Measurements from ENCODE around the gene FABP6.
"Not testable (repeated sequence)": the region's sequence is repeated elsewhere in the genome, so short reads cannot be mapped to it uniquely, and the experiment has no call there.

Gene FABP6

DNA sequence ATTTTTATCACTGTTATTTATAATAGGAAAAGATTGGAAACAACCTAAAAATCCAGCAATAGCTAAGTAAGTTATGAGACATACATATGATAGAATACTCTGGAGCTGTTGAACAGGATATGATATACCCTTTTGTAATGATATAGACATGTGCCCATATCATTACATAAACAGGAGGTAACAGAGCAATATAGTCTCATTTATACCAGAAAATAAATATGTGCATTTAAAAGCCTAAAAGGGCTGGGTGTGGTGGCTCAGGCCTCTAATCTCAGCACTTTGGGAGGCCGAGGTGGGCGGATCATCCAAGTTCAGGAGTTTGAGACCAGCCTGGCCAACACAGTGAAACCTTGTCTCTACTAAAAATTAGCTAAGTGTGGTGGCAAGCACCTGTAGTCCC is 2.3 kb upstream of the FABP6 start:
- DNase-seq, result no peak

DNA sequence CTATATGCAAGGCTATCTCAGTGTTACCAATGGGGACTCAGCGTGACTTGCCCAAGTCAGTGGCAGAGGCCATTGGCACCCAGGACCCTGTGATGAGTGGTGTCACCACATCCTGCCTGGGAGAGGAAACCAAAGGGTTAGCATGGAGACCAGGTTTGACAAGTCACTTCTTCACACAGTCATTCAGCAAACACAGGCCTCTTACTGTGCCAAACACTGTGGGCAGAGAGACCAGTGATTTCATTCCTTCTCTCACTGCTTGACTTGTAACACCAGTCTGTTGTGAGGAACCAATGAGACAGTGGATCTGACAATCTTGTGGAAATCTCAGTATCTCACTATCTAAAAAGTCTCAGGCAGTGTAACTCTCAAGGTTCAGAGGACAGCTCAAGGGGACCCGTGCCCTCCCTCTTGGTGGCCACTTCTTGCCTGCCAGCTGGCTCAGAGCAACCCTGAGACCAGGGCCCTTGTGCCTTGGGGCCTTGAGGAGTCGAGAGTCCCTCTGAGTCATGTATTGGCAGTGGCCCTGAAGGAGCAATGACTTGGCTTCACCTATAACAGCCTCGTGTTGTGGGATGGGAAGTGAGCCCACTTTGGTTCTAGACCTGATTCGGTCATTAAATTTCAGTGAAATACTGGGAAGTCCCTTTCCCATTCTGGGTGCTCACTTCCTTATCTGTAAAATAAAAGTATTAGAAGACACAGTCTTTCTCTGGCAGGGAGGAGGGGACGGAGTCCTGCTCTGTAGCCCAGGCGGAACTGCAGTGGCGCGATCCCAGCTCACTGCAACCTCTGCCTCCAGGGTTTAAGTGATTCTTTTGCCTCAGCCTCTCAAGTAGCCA is 1.6 kb downstream of the FABP6 start:
- no peak for DNase-seq

DNA sequence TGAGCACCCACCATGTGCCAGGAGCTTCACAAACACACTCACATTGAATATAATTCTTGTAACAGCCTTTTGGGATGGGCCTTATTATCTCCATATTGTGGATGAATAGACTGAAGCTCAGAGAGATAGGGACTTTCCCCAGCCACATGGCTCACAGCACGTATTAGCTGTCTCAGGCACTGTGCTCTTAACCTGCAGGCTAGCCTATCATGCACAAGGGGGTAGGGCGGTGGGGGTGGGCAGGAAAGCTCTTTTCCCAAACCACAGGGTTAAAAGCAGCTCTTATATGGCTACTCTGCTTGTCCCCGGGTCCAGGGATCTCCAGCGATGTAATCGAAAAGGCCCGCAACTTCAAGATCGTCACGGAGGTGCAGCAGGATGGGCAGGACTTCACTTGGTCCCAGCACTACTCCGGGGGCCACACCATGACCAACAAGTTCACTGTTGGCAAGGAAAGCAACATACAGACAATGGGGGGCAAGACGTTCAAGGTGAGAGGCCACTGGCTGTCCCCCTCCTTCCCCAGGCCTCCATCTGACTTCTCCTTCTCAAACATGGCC is 2.6 kb downstream of the FABP6 start:
- DNase-seq, result no peak

DNA sequence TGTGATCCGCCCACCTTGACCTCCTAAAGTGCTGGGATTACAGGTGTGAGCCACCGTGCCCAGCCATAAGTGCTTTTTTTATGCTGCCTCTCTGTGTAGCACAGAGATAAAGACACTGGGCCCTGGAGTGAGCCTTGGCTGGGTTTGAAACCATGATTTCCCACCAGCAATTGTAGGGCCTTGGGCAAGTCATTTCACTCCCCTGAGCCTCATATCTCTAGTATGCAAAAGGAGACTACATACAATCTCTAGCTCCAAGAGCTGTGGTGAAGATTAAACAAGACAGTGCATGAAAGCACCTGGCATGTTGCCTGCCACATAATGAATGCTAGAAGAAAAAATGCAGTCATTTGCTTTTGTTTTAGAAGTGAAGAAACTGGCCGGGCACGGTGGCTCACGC is 3.9 kb downstream of the FABP6 start:
- DNase-seq, result no peak

GRCh38 chr5:160235731-160236130 is 6.4 kb downstream of the FABP6 start:
- DNase-seq, result no peak

GRCh38 chr5:160237571-160238093 is 8.3 kb downstream of the FABP6 start:
- no peak for DNase-seq

DNA sequence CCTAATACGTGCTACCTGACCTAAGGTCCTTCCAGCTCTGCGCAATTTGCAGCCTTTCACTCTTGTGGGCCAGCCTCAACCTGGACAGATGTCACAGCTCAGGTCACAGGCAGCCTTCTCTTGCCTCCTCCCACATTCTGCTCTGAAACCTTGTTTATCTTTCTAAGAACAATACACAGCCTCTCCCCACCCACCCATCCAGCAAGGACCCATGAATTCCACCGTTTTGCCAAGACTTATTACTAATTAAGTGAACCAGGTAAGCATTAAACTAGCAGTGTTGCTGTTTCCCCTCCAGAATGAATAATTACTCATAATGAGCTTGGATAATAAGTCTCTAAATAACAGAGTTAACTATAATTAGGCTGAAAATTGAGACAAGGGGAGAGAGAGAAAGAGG is 11.0 kb downstream of the FABP6 start:
- no peak for DNase-seq

DNA sequence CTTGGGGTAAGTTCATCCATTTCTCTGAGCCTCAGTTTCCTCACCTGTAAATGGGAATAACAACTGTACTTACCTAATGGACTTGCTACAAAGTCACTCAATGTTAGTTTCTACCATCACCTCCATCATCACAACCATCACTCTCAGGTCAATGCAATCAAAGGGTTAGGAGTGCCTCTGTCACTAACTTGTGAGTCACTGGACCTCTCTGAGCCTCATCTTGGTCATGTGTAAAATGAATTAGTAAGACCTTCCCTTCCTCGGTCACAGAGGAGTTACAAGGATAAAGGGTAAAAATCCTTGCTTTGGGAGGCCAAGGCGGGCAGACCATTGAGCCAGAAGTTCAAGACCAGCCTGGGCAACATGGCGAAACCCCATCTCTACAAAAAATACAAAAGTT is 12.8 kb downstream of the FABP6 start:
- DNase-seq, result no peak

- DNase-seq, result no peak
Measured at GRCh38 chr5:160245506-160246086, 16.3 kb downstream of the FABP6 start.

DNA sequence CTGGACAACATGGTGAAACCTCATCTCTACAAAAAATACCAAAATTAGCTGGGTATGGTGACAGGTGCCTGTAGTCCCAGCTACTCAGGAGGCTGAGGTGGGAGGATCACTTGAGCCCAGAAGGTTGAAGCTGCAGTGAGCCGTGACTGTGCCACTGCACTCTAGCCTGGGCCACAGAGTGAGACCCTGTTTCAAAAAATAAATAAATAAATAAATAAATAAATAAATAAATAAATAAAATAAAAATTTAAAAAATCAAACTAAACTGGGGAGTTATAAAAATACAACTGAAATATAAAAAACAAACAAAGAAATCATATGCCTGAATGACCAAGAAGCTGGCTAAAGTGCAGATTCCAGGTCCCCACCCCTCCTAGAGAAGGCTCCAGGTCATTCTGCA is 20.3 kb downstream of the FABP6 start:
- DNase-seq, result not testable (repeated sequence)

DNA sequence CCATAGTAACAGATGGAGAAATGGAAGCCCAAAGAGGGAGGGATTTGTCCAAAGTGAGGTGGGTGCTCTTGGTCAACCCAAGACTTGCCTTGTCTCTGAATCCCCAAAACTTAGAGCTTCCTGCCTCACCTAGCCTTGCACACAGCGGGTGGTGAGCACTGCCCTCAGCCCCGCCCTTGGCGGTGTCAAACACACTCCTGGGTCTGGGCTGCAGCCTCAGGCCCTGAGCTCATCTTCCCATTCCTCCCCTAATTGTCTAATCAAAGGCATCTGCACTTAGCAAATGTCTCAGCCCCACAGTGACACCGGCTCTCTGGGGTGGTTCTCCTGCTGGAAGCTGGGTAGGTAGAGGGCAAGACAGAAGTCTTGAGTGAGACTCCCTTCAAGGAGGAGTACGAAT is 20.9 kb downstream of the FABP6 start:
- no peak for DNase-seq

GRCh38 chr5:160250826-160251225 is 21.5 kb downstream of the FABP6 start:
- no peak for DNase-seq

DNA sequence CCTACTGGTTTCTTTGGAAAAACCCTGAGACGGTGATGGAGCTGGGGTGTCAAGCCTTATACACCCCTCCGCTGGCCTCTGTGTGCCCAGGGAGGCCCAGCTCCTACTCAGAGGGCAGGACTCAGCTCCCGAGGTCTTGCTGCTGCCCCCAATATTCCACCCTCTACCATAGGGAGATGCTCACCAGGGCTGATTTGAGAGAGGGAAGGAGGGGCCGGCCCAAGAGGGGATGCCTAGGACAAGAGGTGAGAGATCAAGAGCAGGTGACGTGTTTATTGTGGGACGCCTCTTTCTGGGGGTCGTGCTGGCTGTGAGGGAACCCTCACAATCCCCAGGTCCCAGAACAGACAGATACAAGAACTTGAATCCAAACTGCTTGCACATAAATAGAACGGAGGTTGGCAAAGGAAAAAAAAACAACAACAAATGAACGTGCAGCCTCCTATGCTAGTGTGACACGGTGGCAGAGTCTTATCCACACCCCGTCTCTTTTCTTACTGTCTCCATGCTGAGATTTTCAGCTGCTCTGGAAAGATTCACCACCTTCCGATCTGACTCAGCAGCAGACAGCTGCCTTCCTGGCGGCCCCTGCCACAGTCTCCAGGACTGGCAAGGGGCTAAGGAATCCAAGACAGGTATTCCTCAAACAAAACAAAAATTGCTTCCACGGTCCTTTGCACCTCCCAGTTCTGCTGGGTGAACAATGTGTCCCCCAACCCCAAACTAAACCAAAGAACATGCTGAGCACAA is 22.3 kb downstream of the FABP6 start:
- DNase-seq, result no peak

DNA sequence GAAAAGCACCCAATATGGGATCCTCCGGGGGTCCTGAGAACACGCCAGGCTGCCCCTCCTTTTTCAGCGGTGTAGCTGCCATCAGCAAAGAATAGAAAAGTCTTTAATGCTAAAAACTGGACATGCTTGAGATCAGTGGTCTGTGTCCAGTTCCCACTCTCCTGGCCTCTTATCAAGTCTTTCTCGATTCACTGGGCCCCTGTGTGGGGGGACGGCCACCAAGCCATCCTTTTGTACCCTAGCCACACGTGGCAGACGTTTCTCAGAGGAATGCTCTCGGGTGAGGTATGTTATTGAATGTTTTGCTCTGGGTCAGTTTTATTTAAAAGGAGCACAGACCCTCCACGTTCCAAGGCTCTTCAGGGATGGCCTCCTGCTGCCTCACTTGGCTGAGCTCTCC is 23.6 kb downstream of the FABP6 start:
- no peak for DNase-seq

DNA sequence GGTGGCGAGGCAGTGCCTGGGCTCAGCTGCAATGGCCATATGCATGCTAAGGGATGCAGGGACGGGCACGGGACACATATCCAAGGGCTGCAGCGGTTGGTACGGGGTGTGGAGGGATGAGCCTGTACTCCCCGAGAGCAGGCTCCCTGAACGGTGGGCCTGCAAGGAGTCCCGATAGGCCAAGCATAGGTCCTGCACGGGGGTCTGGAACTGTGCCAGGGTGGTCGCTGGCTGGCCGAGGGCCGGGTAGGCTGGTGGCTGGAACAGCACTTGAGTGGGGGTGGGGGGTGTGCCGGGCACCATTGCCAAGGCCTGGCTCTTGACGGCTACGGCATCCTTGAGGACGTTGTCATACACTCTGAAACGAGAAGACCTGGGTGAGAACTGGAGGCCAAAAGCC is 24.1 kb downstream of the FABP6 start:
- no peak for DNase-seq

GRCh38 chr5:160254706-160255105 is 25.4 kb downstream of the FABP6 start:
- no peak for DNase-seq

DNA sequence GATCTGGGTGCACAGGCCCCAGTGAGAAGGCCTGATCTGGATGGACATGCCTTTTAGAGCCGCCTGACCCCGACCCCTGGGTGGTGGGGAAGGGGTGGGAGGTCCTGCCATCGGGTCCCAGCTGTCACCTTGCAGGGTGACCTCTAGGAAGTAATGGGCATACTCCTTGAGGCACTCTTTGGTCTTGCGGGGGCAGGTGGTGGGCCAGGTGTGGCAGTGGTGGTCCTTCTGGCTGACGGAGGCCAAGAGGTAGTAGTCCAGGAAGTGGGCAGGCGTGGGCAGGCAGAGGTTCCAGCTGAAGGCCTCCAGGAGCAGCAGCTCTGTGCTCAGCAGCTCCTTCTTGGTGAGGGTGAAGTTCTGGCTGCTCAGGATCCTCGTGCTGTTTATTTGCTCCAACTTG is 30.0 kb downstream of the FABP6 start:
- DNase-seq, result no peak

DNA sequence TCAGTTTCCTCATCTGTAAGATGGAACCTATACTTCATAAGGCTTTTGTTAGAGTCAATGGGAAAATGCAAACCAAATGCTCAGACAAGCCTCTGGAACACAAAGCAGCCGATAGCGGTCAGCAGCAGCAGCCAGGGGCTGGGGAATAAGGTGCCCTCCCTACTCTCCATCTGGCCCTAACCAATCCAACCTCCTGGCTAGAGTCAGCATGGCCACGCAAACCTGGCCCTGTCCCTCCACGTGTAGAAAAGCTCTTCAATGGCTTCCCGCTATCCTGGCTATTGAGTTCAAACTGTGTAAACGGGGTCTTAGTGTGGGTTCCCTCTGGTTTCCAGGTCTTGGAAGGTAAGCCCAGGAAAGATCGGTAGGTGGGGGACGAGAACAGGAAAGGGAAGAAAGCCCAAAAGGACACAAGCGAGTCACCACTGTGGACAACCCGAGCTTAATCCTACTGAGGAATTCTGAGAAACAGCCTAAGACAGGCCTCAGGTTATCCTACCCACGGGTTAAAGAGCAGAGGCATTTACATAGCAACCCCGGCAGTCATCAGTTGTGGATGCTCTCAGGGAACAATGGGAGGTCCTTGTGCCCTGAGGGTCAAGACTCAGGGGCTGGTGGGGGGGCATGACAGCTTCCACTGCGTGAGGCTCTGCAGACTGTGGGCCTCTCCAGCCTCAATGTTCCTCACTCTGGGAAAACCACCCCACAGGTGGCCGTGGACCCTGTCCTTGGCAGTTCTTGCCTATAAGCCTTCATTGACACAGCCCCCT is 30.9 kb downstream of the FABP6 start:
- DNase-seq, result no peak

GRCh38 chr5:160260881-160261815 is 31.8 kb downstream of the FABP6 start:
- no peak for DNase-seq

DNA sequence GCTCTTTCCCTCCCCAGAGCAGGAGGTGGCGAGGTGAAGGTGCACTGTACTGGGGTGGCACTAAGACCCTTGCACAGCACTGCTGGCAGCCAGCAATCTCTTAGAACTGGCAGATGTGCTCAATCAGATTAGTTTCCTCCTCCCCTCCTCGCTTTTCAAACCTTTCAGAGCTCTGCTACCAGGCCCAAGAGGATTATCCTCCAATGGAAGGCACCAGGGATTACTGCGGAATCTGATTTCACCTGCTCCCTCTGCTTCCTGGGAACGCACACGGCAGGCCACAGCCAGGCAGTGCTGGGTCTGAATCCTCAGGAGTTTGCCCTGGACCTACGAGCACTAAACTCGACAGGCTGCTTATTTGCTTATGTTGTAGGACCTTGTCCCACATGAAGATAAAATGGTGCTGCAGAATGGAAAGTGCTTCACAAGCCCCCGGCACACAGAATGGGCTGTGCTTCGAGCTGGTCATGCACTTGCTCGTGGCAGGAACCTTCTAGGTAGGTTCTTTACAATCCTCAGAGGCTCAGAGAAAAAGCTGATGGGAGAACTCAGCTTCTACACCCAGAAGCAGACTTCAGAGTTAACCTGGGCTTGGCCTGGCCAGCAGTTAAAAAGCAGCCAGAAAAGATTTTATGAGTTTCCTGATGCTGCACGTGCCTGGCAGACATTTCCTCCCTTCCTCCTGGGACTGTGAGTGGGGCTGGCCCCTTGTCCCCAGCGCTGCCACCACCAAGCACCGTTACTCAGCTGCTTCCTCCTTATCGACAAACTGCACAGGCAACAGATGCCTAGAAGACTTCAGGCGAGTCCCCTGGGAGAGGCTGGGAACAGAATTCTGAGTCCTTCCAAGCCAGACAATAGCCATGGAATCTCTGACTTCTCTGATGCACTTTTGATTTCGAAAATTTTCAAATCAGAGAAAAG is 33.1 kb downstream of the FABP6 start:
- DNase-seq, result no peak

All from activated T-cell treated with anti-CD3 and anti-CD28 coated beads, Interleukin-2, amount 50 U/mL, for 1 hour (primary cell).